Left ventricle myocardium superior (tissue), 1 donor: ENCODE data around the gene MATK. TPM values are rescaled to one million over a fixed set of nuclear protein-coding genes. Genes with fewer than 3 reads are reported as not detected.

ENCODE experiments used
- ATAC-seq: fragments of 200-7000 bp; cut with Tn5 transposase; one replicate; pipeline ENCODE4 v1.9.1; 2020; ENCODE audit warnings: mild to moderate bottlenecking, moderate library complexity
- DNase-seq: peaks from one replicate; pipeline ENCODE4 v3.0.0-alpha.2; 2020
- intact Hi-C: fragments of 100-400 bp; cut with micrococcal nuclease; formaldehyde crosslinking; loops from one replicate; pipeline ENCODE4 v1.11.0; 2022
- total RNA-seq: library from RNA; stranded (reverse); fragmentation: NEBNext Ultra II Directional; extraction: Animal tissue kit (Norgen Biotek cat#: 25700); gene quantifications from one replicate; pipeline ENCODE4 v1.2.1, GENCODE V29; 2021
- donor health status: DM: no; HTN: yes; CAD: no; lungs with severe emphysema.

The MATK gene
- total RNA-seq, 1 donor from 2014 or later: 0.62 TPM

DNA sequence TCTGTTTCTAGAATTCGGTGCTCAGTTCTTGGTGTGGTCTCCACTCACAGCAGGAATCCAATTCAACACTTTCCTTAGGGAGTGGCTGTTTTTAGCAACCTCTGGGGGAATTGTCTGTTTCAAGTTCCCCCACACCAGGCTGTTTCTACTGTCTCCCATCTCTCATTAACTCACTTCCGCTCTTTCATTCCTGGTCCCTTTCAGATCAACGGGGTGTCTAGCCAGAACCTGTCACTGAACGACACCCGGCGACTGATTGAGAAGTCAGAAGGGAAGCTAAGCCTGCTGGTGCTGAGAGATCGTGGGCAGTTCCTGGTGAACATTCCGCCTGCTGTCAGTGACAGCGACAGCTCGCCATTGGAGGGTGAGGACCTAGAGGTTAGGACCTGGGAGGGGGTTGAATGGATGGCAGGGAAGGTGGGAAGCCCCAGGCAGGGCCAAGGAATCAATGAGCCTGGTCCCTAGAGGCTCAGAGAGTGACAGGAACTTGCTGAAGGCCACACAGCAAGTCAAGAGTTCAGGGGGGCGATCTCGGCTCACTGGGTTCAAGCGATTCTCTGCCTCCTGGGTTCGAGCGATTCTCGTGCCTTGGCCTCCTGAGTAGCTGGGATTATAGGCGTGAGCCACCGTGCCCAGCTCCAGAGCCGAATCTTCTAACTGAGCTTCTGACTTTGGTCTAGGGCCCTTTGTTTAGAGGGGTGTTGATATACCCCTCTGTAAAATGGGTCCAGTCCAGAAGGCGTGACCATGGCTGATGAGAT, 52.5 kb downstream of the MATK start:
- DNase-seq (no peak), ATAC-seq (no peak)
- intact Hi-C loops: no loop called here

DNA sequence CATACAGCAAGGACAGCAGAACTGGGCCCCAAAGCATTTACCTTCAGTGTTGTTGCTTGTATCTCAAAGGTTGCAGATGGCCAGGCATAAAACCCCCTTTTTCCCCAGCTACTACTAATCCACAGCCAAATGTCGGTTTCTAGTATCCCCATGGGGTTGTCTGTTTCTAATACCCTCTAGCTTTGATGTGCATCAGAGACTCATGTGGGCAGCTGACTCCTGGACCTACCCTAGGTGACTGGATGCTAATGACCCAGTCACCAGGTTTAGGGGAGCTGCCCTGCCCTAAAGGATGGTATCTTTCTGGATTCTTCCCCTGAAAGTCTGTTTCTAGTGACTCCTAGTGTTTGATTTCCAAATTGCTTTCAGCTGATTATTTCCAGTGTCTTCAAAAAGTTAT, 54.1 kb downstream of the MATK start:
- intact Hi-C loops: no loop called here

DNA sequence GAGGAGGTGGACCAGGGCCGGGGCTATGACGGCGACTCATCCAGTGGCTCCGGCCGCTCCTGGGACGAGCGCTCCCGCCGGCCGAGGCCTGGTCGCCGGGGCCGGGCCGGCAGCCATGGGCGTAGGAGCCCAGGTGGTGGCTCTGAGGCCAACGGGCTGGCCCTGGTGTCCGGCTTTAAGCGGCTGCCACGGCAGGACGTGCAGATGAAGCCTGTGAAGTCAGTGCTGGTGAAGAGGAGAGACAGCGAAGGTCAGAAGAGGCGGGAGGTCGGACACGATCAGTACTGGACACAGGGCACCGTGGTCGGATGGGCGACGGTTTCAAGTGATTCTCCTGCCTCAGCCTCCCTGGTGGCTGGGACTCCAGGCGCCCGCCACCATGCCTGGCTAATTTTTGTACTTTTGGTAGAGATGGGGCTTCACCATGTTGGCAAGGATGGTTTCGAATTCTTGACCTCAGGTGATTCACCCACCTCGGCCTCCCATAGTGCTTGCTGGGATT, 55.7 kb downstream of the MATK start:
- ATAC-seq (no peak), DNase-seq (no peak)
- intact Hi-C loops: no loop called here

More for the DNA sequence above, 54.1 kb downstream of the MATK start:
- no peak for DNase-seq
- no peak for ATAC-seq

Other genes with a start within 250 kb of the MATK start
- 0.40 TPM for gene TEKTIP1, start 247.2 kb downstream of the MATK start, total RNA-seq
- 21.8 TPM for gene MFSD12, start 228.8 kb downstream of the MATK start, total RNA-seq
- gene HMG20B, start 213.4 kb downstream of the MATK start, total RNA-seq: 36.9 TPM
- 1.9 TPM for gene GIPC3, start 200.9 kb downstream of the MATK start, total RNA-seq
- gene TBXA2R, start 179.5 kb downstream of the MATK start, total RNA-seq: 2.0 TPM
- 13.5 TPM for gene CACTIN, start 159.6 kb downstream of the MATK start, total RNA-seq
- gene PIP5K1C, start 85.9 kb downstream of the MATK start, total RNA-seq: 34.7 TPM
- gene TJP3, start 78.0 kb downstream of the MATK start, total RNA-seq: 0.22 TPM
- 12.5 TPM for gene APBA3, start 24.7 kb downstream of the MATK start, total RNA-seq
- 70.8 TPM for gene MRPL54, start 23.7 kb downstream of the MATK start, total RNA-seq
- gene RAX2, start 14.2 kb downstream of the MATK start, total RNA-seq: not detected
- not detected for gene ZFR2, start 82.7 kb upstream of the MATK start, total RNA-seq
- gene ATCAY, start 94.3 kb upstream of the MATK start, total RNA-seq: not detected
- 1,046 TPM for gene NMRK2, start 146.7 kb upstream of the MATK start, total RNA-seq
- gene DAPK3, start 184.7 kb upstream of the MATK start, total RNA-seq: 68.5 TPM
- gene EEF2, start 199.1 kb upstream of the MATK start, total RNA-seq: 2,417 TPM
- gene PIAS4, start 221.4 kb upstream of the MATK start, total RNA-seq: 19.8 TPM